Measurements from ENCODE around the gene GOLPH3L.
"Not testable (repeated sequence)": the region's sequence is repeated elsewhere in the genome, so short reads cannot be mapped to it uniquely, and the experiment has no call there.

Gene GOLPH3L

GRCh38 chr1:150696995-150697927, at the start of gene GOLPH3L:
Gene GOLPH3L, minus strand, starts transcription at chr1:150697154. Its CDS starts 2,316 bp downstream, at chr1:150694838.
- DNase-seq (ENCODE audit: low spot score), result peak; percentile 98

GRCh38 chr1:150730130-150730721, 33.3 kb upstream of the GOLPH3L start:
- no peak for DNase-seq (ENCODE audit: low spot score)

GRCh38 chr1:150724336-150724735, 27.4 kb upstream of the GOLPH3L start:
- DNase-seq (ENCODE audit: low spot score), result no peak

- no peak for DNase-seq (ENCODE audit: low spot score)
Observed at GRCh38 chr1:150720703-150721102, 23.7 kb upstream of the GOLPH3L start, which contains the start of gene HORMAD1. Gene HORMAD1, minus strand, starts transcription at chr1:150720895. Its CDS starts 1,390 bp downstream, at chr1:150719505.

GRCh38 chr1:150720098-150720497, 23.1 kb upstream of the GOLPH3L start:
- DNase-seq (ENCODE audit: low spot score), result no peak

GRCh38 chr1:150718225-150718891, 21.4 kb upstream of the GOLPH3L start:
- DNase-seq (ENCODE audit: low spot score), result no peak

- DNase-seq (ENCODE audit: low spot score), result not testable (repeated sequence)
Observed at GRCh38 chr1:150709031-150709430, 12.1 kb upstream of the GOLPH3L start.

GRCh38 chr1:150708595-150708994, 11.6 kb upstream of the GOLPH3L start:
- no peak for DNase-seq (ENCODE audit: low spot score)

- DNase-seq (ENCODE audit: low spot score), result no peak
Observed at GRCh38 chr1:150706091-150706490, 9.1 kb upstream of the GOLPH3L start.

- DNase-seq (ENCODE audit: low spot score), result no peak
Observed at GRCh38 chr1:150703427-150703826, 6.5 kb upstream of the GOLPH3L start.

GRCh38 chr1:150696590-150696989, 364 bp downstream of the GOLPH3L start:
- DNase-seq (ENCODE audit: low spot score), result no peak

GRCh38 chr1:150696162-150696561, 792 bp downstream of the GOLPH3L start:
- DNase-seq (ENCODE audit: low spot score), result peak; percentile 6

GRCh38 chr1:150695561-150695960, 1.4 kb downstream of the GOLPH3L start:
- DNase-seq (ENCODE audit: low spot score), result peak; percentile 5

GRCh38 chr1:150692720-150693119, 4.2 kb downstream of the GOLPH3L start:
- peak; percentile 69 for DNase-seq (ENCODE audit: low spot score)

GRCh38 chr1:150688763-150689162, 8.2 kb downstream of the GOLPH3L start:
- no peak for DNase-seq (ENCODE audit: low spot score)

- no peak for DNase-seq (ENCODE audit: low spot score)
Observed at GRCh38 chr1:150686275-150686674, 10.7 kb downstream of the GOLPH3L start.

GRCh38 chr1:150683914-150684313, 13.0 kb downstream of the GOLPH3L start:
- DNase-seq (ENCODE audit: low spot score), result no peak

- DNase-seq (ENCODE audit: low spot score), result no peak
Observed at GRCh38 chr1:150678988-150679387, 18.0 kb downstream of the GOLPH3L start.

- DNase-seq (ENCODE audit: low spot score), result no peak
Observed at GRCh38 chr1:150674881-150675280, 22.1 kb downstream of the GOLPH3L start.

- no peak for DNase-seq (ENCODE audit: low spot score)
Observed at GRCh38 chr1:150663321-150663720, 33.6 kb downstream of the GOLPH3L start.

- no peak for DNase-seq (ENCODE audit: low spot score)
Observed at GRCh38 chr1:150662811-150663210, 34.1 kb downstream of the GOLPH3L start.

- DNase-seq (ENCODE audit: low spot score), result no peak
Observed at GRCh38 chr1:150661156-150661555, 35.8 kb downstream of the GOLPH3L start.

- DNase-seq (ENCODE audit: low spot score), result no peak
Observed at GRCh38 chr1:150660584-150660983, 36.4 kb downstream of the GOLPH3L start.
